ENCODE results near the gene UBE4B. TPM values are rescaled to one million over a fixed set of nuclear protein-coding genes. Genes with fewer than 3 reads are reported as not detected.
A peak's percentile ranks its signal among the peaks of the same experiment; 100 is the strongest.

UBE4B gene
- total RNA-seq, 1 experiment from 2014 or later, result 44.7 TPM

DNA sequence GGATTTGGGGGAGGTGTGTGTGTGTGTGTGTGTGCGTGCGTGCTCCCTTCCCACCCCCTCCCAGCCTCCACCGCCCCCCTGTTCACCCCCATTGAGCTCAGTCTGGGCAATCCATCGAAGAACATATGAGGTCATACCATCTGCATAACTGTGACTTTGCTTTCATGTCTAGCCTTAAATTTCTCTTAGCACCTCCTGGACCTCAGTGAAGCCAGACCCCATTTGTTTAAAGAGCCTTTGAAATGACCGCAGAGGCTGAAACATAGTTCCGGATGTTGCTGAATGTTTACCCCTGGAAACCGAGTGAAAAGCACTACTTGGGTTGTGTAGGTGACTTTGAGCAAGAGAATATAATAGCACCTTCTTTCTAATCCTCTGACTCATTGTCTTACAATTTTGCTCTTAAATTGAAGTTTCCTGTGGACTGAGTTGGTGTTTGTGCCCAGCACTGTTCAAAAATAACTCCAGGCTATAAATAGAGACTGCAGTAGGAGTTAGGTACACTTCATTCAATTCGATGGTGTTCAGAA lies 75.4 kb downstream of the UBE4B start:
- Histone ChIP-seq H3K27me3 (ENCODE audit: insufficient read depth, low read length) (no peaks in the 10 kb centered on the region), H3K9ac (ENCODE audit: low read length) (peak overlapping the region; percentile 28), H3K27ac (ENCODE audit: low read depth, low read length) (peak overlapping the region; percentile 27; the same call in 1 of the 2 replicates), H3K4me1 (ENCODE audit: control insufficient read depth in 1 of 2, insufficient read depth in 2 of 2, low read length in 2 of 2) (peaks cover 23 to 31% of the 10 kb centered on the region in 2 experiments), H3K4me2 (ENCODE audit: low read length) (peak overlapping the region; percentile 68), H3K9me2 (ENCODE audit: insufficient read depth) (no peaks in the 10 kb centered on the region), H3K36me3 (ENCODE audit: control insufficient read depth in 1 of 2, insufficient read depth in 2 of 2, low read length in 2 of 2) (peaks cover 17 to 29% of the 10 kb centered on the region in 2 experiments; a peak in 2 of 4 replicates), H3K79me2 (ENCODE audit: insufficient read depth, low read length) (peaks cover 6% of the 10 kb centered on the region; the same call in 1 of the 2 replicates), H4K20me1 (ENCODE audit: insufficient read depth) (0 out of 2 replicates have a peak, but pooled peaks cover 3% of the 10 kb centered on the region), H2AFZ (ENCODE audit: low read depth, low read length, poor library complexity, severe bottlenecking) (no peak overlapping the region), H3K9me3 (ENCODE audit: control insufficient read depth in 1 of 2, insufficient read depth in 1 of 2, low read depth in 1 of 2, low read length in 2 of 2) (no peaks in the 10 kb centered on the region), H3K4me3 (replicated peaks in 1 of 2; ENCODE audit: low read depth in 1 of 2, low read length in 2 of 2) (peak overlapping the region in 1 of 2 experiments; percentile 20; a peak in 2 of 4 replicates)
- POLR2A ChIA-PET, result no interaction called here
- DNase-seq (ENCODE audit: low read depth, low spot score) (peak; percentile 91), ATAC-seq (peak; percentile 92)
- CTCF ChIA-PET, result no interaction called here
- no TSS peak for BruUV-seq (replicated peaks)
- intact Hi-C loops (cut with micrococcal nuclease), result no loop called here
- RAD21 ChIA-PET (ENCODE audit: low non-redundant PET in 1 of 2, low total read pairs in 2 of 2, uncharacterized antibody in 2 of 2, unreplicated experiment in 2 of 2), result no interaction called here
- TF ChIP-seq, protein P1, sequence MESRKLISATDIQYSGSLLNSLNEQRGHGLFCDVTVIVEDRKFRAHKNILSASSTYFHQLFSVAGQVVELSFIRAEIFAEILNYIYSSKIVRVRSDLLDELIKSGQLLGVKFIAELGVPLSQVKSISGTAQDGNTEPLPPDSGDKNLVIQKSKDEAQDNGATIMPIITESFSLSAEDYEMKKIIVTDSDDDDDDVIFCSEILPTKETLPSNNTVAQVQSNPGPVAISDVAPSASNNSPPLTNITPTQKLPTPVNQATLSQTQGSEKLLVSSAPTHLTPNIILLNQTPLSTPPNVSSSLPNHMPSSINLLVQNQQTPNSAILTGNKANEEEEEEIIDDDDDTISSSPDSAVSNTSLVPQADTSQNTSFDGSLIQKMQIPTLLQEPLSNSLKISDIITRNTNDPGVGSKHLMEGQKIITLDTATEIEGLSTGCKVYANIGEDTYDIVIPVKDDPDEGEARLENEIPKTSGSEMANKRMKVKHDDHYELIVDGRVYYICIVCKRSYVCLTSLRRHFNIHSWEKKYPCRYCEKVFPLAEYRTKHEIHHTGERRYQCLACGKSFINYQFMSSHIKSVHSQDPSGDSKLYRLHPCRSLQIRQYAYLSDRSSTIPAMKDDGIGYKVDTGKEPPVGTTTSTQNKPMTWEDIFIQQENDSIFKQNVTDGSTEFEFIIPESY (IDR thresholded peaks at IDR 0.05; ENCODE audit: extremely low read depth, insufficient replicate concordance, low read length), result no peak
- TF ChIP-seq, protein P2, sequence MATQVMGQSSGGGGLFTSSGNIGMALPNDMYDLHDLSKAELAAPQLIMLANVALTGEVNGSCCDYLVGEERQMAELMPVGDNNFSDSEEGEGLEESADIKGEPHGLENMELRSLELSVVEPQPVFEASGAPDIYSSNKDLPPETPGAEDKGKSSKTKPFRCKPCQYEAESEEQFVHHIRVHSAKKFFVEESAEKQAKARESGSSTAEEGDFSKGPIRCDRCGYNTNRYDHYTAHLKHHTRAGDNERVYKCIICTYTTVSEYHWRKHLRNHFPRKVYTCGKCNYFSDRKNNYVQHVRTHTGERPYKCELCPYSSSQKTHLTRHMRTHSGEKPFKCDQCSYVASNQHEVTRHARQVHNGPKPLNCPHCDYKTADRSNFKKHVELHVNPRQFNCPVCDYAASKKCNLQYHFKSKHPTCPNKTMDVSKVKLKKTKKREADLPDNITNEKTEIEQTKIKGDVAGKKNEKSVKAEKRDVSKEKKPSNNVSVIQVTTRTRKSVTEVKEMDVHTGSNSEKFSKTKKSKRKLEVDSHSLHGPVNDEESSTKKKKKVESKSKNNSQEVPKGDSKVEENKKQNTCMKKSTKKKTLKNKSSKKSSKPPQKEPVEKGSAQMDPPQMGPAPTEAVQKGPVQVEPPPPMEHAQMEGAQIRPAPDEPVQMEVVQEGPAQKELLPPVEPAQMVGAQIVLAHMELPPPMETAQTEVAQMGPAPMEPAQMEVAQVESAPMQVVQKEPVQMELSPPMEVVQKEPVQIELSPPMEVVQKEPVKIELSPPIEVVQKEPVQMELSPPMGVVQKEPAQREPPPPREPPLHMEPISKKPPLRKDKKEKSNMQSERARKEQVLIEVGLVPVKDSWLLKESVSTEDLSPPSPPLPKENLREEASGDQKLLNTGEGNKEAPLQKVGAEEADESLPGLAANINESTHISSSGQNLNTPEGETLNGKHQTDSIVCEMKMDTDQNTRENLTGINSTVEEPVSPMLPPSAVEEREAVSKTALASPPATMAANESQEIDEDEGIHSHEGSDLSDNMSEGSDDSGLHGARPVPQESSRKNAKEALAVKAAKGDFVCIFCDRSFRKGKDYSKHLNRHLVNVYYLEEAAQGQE (IDR thresholded peaks at IDR 0.05; ENCODE audit: low read depth), result no peak
- no peak for TF ChIP-seq TCF7L2 (IDR thresholded peaks at IDR 0.05; ENCODE audit: borderline replicate concordance, extremely low read depth, insufficient read depth, insufficient read length)
- TF ChIP-seq EGR1 (IDR thresholded peaks at IDR 0.05; ENCODE audit: low read depth), result 0 out of 2 replicates have a peak, but pooled peaks have one; percentile 29
- TF ChIP-seq SRF (IDR thresholded peaks at IDR 0.05; ENCODE audit: low read depth), result peak; percentile 64
- peak; percentile 84 for TF ChIP-seq FOSL1 (IDR thresholded peaks at IDR 0.05; ENCODE audit: low read depth)
- TF ChIP-seq SP1 (IDR thresholded peaks at IDR 0.05; ENCODE audit: low read depth), result peak; percentile 79
- TF ChIP-seq, protein P3, sequence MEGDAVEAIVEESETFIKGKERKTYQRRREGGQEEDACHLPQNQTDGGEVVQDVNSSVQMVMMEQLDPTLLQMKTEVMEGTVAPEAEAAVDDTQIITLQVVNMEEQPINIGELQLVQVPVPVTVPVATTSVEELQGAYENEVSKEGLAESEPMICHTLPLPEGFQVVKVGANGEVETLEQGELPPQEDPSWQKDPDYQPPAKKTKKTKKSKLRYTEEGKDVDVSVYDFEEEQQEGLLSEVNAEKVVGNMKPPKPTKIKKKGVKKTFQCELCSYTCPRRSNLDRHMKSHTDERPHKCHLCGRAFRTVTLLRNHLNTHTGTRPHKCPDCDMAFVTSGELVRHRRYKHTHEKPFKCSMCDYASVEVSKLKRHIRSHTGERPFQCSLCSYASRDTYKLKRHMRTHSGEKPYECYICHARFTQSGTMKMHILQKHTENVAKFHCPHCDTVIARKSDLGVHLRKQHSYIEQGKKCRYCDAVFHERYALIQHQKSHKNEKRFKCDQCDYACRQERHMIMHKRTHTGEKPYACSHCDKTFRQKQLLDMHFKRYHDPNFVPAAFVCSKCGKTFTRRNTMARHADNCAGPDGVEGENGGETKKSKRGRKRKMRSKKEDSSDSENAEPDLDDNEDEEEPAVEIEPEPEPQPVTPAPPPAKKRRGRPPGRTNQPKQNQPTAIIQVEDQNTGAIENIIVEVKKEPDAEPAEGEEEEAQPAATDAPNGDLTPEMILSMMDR (IDR thresholded peaks at IDR 0.05 in 2 of 3, conservative IDR thresholded peaks at IDR 0.05 in 1 of 3; ENCODE audit: borderline replicate concordance in 1 of 3, insufficient read depth in 1 of 3, low read depth in 2 of 3, low read length in 2 of 3), result no peak
- TF ChIP-seq CBX3 (IDR thresholded peaks at IDR 0.05; ENCODE audit: low read depth), result peak; percentile 65; the same call in 1 of the 2 replicates
- TF ChIP-seq ELF1 (IDR thresholded peaks at IDR 0.05; ENCODE audit: borderline replicate concordance, low read depth), result peak; percentile 26; the same call in 1 of the 2 replicates
- peak; percentile 31; the same call in 1 of the 2 replicates for TF ChIP-seq RAD21 (IDR thresholded peaks at IDR 0.05; ENCODE audit: low read depth)
- TF ChIP-seq ZFX (IDR thresholded peaks at IDR 0.05), result no peak
- no peak for TF ChIP-seq EZH2phosphoT487 (IDR thresholded peaks at IDR 0.05; ENCODE audit: borderline replicate concordance)
- TF ChIP-seq SIN3A (IDR thresholded peaks at IDR 0.05; ENCODE audit: low read depth), result peak; percentile 82
- peak; percentile 82 for TF ChIP-seq JUND (IDR thresholded peaks at IDR 0.05)
- TF ChIP-seq, protein P4, sequence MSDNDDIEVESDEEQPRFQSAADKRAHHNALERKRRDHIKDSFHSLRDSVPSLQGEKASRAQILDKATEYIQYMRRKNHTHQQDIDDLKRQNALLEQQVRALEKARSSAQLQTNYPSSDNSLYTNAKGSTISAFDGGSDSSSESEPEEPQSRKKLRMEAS (IDR thresholded peaks at IDR 0.05), result peak; percentile 51; the same call in 1 of the 2 replicates
- no peak for TF ChIP-seq EZH2 (IDR thresholded peaks at IDR 0.05)
- TF ChIP-seq YY1 (IDR thresholded peaks at IDR 0.05; ENCODE audit: extremely low read depth, insufficient replicate concordance, low read depth, low read length), result peak; percentile 43
- TF ChIP-seq POLR2A (IDR thresholded peaks at IDR 0.05; ENCODE audit: borderline replicate concordance, extremely low read depth, insufficient read depth, insufficient read length), result no peak
- TF ChIP-seq CEBPB (IDR thresholded peaks at IDR 0.05; ENCODE audit: low read depth), result peak; percentile 84
- TF ChIP-seq ZNF274 (IDR thresholded peaks at IDR 0.05; ENCODE audit: low read depth, low read length), result no peak
